ENCODE results near the gene NRCAM. TPM values are rescaled to one million over a fixed set of nuclear protein-coding genes. Genes with fewer than 3 reads are reported as not detected.
A peak's percentile ranks its signal among the peaks of the same experiment; 100 is the strongest.

NRCAM gene
- total and polyA plus RNA-seq, 2 of the 13 experiments (the other 11 are each of a cell fraction or from before 2014, with no cell fraction given): 0.31 to 0.33 TPM

GRCh38 chr7:108340856-108341411 lies 115.3 kb downstream of the NRCAM start (continued):
- TF ChIP-seq GRHL1 (CRISPR knock-in tag; conservative IDR thresholded peaks at IDR 0.05): no peak
- TF ChIP-seq EEA1 (CRISPR knock-in tag; IDR thresholded peaks at IDR 0.05; ENCODE audit: borderline replicate concordance): no peak
- peak; percentile 52; the same call in 1 of the 2 replicates for TF ChIP-seq MEIS1 (CRISPR knock-in tag; IDR thresholded peaks at IDR 0.05; ENCODE audit: borderline replicate concordance)
- peak; percentile 32 for TF ChIP-seq TCF7 (IDR thresholded peaks at IDR 0.05; ENCODE audit: low read depth)
- no peak; the same call in 1 of the 2 replicates for TF ChIP-seq CREM (IDR thresholded peaks at IDR 0.05)
- no peak for TF ChIP-seq CREM (CRISPR knock-in tag; IDR thresholded peaks at IDR 0.05)
- TF ChIP-seq JUND (CRISPR knock-in tag; IDR thresholded peaks at IDR 0.05): peak; percentile 65; the same call in 1 of the 2 replicates
- peak; percentile 81 for TF ChIP-seq HNF4A (CRISPR knock-in tag; IDR thresholded peaks at IDR 0.05)
- no peak for TF ChIP-seq ZNF879 (CRISPR knock-in tag; IDR thresholded peaks at IDR 0.05)
- TF ChIP-seq ZNF234 (CRISPR knock-in tag; conservative IDR thresholded peaks at IDR 0.05): no peak
- TF ChIP-seq ZXDC (CRISPR knock-in tag; IDR thresholded peaks at IDR 0.05): no peak
- TF ChIP-seq ZGPAT (CRISPR knock-in tag; IDR thresholded peaks at IDR 0.05): 0 out of 2 replicates have a peak, but pooled peaks have one; percentile 37
- no peak for TF ChIP-seq CC2D1A (CRISPR knock-in tag; IDR thresholded peaks at IDR 0.05)
- TF ChIP-seq ZNF552 (CRISPR knock-in tag; IDR thresholded peaks at IDR 0.05; ENCODE audit: borderline replicate concordance): no peak
- TF ChIP-seq KAT7 (CRISPR knock-in tag; IDR thresholded peaks at IDR 0.05; ENCODE audit: borderline replicate concordance): no peak
- no peak for TF ChIP-seq CCAR2 (optimal IDR thresholded peaks at IDR 0.05; ENCODE audit: low read depth, low read length)
- TF ChIP-seq TARDBP (CRISPR knock-in tag; IDR thresholded peaks at IDR 0.05): 0 out of 2 replicates have a peak, but pooled peaks have one; percentile 23
- TF ChIP-seq ZNF7 (CRISPR knock-in tag; IDR thresholded peaks at IDR 0.05): no peak
- peak; percentile 66 for TF ChIP-seq PHF21A (CRISPR knock-in tag; IDR thresholded peaks at IDR 0.05)
- TF ChIP-seq ZNF501 (CRISPR knock-in tag; IDR thresholded peaks at IDR 0.05): peak; percentile 53; the same call in 1 of the 2 replicates
- no peak for TF ChIP-seq ZNF784 (CRISPR knock-in tag; IDR thresholded peaks at IDR 0.05; ENCODE audit: borderline replicate concordance)
- TF ChIP-seq ESRRA (CRISPR knock-in tag; IDR thresholded peaks at IDR 0.05; ENCODE audit: low read depth): 0 out of 2 replicates have a peak, but pooled peaks have one; percentile 24
- no peak for TF ChIP-seq ATAD3A (CRISPR knock-in tag; IDR thresholded peaks at IDR 0.05)
- TF ChIP-seq KLF16 (CRISPR knock-in tag; IDR thresholded peaks at IDR 0.05): 0 out of 4 replicates have a peak, but pooled peaks of 1 of the 2 experiments have one; percentile 32
- peak in 1 of 2 experiments; percentile 65; a peak in 2 of 4 replicates for TF ChIP-seq NR2F1 (CRISPR knock-in tag; IDR thresholded peaks at IDR 0.05)

Data from HepG2 (cell line).